ENCODE results near the gene FARP2. TPM values are rescaled to one million over a fixed set of nuclear protein-coding genes. Genes with fewer than 3 reads are reported as not detected.

The FARP2 gene
- polyA plus RNA-seq, 1 of the 3 experiments (the other 2 are of a cell fraction): 11.5 TPM

- no peaks in the 10 kb centered on the region for H3K9me3 ChIP-seq
- CTCF ChIA-PET: interaction anchor here (2.0 kb wide), 1 partner anchor 539 kb away, joined by 6 read pairs; no protein-coding TSS in a partner anchor
- no peaks in the 10 kb centered on the region for H3F3A ChIP-seq (replicated peaks; ENCODE audit: insufficient read depth)
- TF ChIP-seq ZBTB33 (IDR thresholded peaks at IDR 0.05; ENCODE audit: borderline replicate concordance, low read depth) (no peak), MXI1 (IDR thresholded peaks at IDR 0.05; ENCODE audit: low read depth, low read length) (no peak), NFIC (IDR thresholded peaks at IDR 0.05; ENCODE audit: borderline replicate concordance) (no peak), FOXM1 (IDR thresholded peaks at IDR 0.05; ENCODE audit: low read depth) (no peak), FOSL2 (IDR thresholded peaks at IDR 0.05; ENCODE audit: borderline replicate concordance, low read depth) (no peak), POLR2AphosphoS5 (IDR thresholded peaks at IDR 0.05; ENCODE audit: low read depth, low read length) (no peak), EZH2phosphoT487 (IDR thresholded peaks at IDR 0.05; ENCODE audit: borderline replicate concordance, low read depth) (no peak), GATA2 (CRISPR knock-in tag; IDR thresholded peaks at IDR 0.05) (no peak), TAF1 (IDR thresholded peaks at IDR 0.05; ENCODE audit: borderline replicate concordance, low read depth, low read length) (no peak), TEAD4 (IDR thresholded peaks at IDR 0.05; ENCODE audit: borderline replicate concordance, insufficient read depth) (no peak), CTCF (IDR thresholded peaks at IDR 0.05) (no peak), GABPA (IDR thresholded peaks at IDR 0.05; ENCODE audit: low read depth) (no peak), SIN3A (IDR thresholded peaks at IDR 0.05; ENCODE audit: borderline replicate concordance, low read depth, low read length) (no peak), USF1 (IDR thresholded peaks at IDR 0.05; ENCODE audit: borderline replicate concordance, low read depth) (no peak), REST (IDR thresholded peaks at IDR 0.05; ENCODE audit: low read depth, low read length) (no peak), RAD21 (IDR thresholded peaks at IDR 0.05; ENCODE audit: low read length) (no peak), MAX (IDR thresholded peaks at IDR 0.05; ENCODE audit: low read depth) (no peak), IRF3 (IDR thresholded peaks at IDR 0.05; ENCODE audit: low read depth, low read length) (no peak), RXRA (IDR thresholded peaks at IDR 0.05; ENCODE audit: borderline replicate concordance, low read depth) (no peak)
- H3K27ac ChIP-seq (ENCODE audit: low read depth in 2 of 2, low read length in 1 of 2): no peak overlapping the region
- no peak overlapping the region for H3K4me2 ChIP-seq
- H3K4me3 ChIP-seq (ENCODE audit: low read depth in 2 of 2, low read length in 1 of 2): no peak overlapping the region
- no peaks in the 10 kb centered on the region for H3K27me3 ChIP-seq (ENCODE audit: insufficient read depth)
- H4K20me1 ChIP-seq (ENCODE audit: insufficient read depth): no peaks in the 10 kb centered on the region
- no peaks in the 10 kb centered on the region for H3K9me2 ChIP-seq
- no peak overlapping the region for H3K9ac ChIP-seq
- POLR2A ChIA-PET: no interaction called here
- peaks cover 0 to 16% of the 10 kb centered on the region in 2 experiments for H3K36me3 ChIP-seq (replicated peaks in 1 of 2; ENCODE audit: control insufficient read depth in 1 of 2, insufficient read depth in 2 of 2, low read length in 1 of 2)
- H3K4me1 ChIP-seq (ENCODE audit: control insufficient read depth in 1 of 2, insufficient read depth in 2 of 2, low read depth in 1 of 2, low read length in 1 of 2): peaks cover 0 to 3% of the 10 kb centered on the region in 2 experiments; a peak in 1 of 4 replicates
- 96% methylated on average over 9 of the region's 9 CpGs for WGBS (ENCODE audit: low lambda C conversion rate)
- no peak for DNase-seq
- no peak overlapping the region for H2AFZ ChIP-seq (ENCODE audit: low read depth)
- H3K79me2 ChIP-seq (ENCODE audit: insufficient read depth): peaks cover 15% of the 10 kb centered on the region
These were observed 34.5 kb downstream of the FARP2 start for GRCh38 chr2:241390301-241391206.
